ENCODE results near the gene TSPAN32. TPM values are rescaled to one million over a fixed set of nuclear protein-coding genes. Genes with fewer than 3 reads are reported as not detected.

TSPAN32 gene
- total RNA-seq, 1 experiment from 2014 or later, result not detected

DNA sequence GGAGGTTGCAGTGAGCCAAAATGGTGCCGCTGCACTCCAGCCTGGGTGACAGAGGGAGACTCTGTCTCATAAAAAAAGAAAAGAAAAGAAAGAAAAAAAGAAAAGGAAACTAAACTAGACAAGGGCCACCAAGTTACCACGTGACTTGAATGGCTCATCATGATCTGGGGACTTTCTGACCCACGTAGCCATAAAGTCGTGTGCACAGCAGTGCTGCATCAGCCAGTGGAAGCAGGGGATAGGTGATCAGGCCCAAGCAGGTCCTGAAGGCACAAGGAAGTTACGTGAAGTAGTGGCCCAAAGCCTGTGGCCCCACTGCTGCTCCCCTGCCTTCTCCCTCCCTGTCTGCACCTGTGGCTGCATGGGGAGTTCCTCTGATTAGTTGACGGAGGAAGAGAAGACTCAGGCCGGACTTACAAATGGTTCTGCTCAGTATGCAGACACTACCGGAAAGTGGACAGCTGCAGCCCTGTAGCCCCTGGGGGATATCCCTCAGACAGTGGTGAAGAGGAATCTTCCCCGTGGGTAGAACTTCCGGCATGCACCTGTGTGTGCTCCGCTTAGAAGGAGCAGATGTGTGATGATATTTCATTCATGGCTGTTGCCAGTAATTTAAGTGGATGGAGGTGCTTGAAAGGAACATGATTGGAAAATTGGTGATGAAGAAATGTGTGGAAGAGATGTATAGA, 57.1 kb downstream of the TSPAN32 start:
- H3K4me3 ChIP-seq (ENCODE audit: low read depth, low read length, poor library complexity, severe bottlenecking), result no peak overlapping the region
- TF ChIP-seq, protein P1, sequence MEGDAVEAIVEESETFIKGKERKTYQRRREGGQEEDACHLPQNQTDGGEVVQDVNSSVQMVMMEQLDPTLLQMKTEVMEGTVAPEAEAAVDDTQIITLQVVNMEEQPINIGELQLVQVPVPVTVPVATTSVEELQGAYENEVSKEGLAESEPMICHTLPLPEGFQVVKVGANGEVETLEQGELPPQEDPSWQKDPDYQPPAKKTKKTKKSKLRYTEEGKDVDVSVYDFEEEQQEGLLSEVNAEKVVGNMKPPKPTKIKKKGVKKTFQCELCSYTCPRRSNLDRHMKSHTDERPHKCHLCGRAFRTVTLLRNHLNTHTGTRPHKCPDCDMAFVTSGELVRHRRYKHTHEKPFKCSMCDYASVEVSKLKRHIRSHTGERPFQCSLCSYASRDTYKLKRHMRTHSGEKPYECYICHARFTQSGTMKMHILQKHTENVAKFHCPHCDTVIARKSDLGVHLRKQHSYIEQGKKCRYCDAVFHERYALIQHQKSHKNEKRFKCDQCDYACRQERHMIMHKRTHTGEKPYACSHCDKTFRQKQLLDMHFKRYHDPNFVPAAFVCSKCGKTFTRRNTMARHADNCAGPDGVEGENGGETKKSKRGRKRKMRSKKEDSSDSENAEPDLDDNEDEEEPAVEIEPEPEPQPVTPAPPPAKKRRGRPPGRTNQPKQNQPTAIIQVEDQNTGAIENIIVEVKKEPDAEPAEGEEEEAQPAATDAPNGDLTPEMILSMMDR (conservative IDR thresholded peaks at IDR 0.05; ENCODE audit: low read depth, low read length), result no peak
- no peak for TF ChIP-seq EZH2 (IDR thresholded peaks at IDR 0.05; ENCODE audit: borderline replicate concordance, low read depth, low read length, poor library complexity, severe bottlenecking)
- H3K9me3 ChIP-seq (ENCODE audit: low read depth, low read length, poor library complexity, severe bottlenecking), result no peaks in the 10 kb centered on the region
- POLR2A ChIA-PET (ENCODE audit: low non-redundant PET), result no interaction called here
- intact Hi-C loops (cut with micrococcal nuclease; ENCODE audit: unreplicated experiment), result no loop called here
- DNase-seq (ENCODE audit: low spot score), result no peak
- no TSS peak for BruUV-seq (replicated peaks)
- H3K27ac ChIP-seq (ENCODE audit: low read depth, low read length, poor library complexity, severe bottlenecking), result no peak overlapping the region
- no peaks in the 10 kb centered on the region for H3K27me3 ChIP-seq (replicated peaks; ENCODE audit: insufficient read depth, low read depth, low read length, poor library complexity)
- no peaks in the 10 kb centered on the region for H3K36me3 ChIP-seq (ENCODE audit: insufficient read depth, low read length, poor library complexity, severe bottlenecking)
- no peaks in the 10 kb centered on the region for H3K4me1 ChIP-seq (ENCODE audit: insufficient read depth, low read length, poor library complexity, severe bottlenecking)
- CTCF ChIA-PET, result no interaction called here

DNA sequence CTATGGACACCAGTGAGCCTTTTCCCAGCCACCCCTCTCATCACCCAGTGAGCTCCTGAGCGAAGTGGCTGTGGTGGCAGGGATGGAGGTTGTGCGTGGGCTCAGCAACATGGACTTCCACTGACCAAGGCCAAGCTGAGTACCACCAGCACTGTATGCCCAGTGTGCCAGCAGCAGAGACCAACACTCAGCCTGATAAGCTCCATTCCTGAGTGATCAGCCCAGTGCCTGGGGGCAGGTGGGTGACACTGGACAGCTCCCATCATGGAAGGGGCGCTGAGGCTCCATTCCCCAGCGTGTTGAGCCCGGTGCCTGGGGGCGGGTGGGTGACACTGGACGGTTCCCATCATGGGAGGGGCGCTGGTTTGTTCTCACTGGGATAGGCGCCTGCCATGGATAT, 57.7 kb downstream of the TSPAN32 start:
- no TSS peak for BruUV-seq (replicated peaks)
- no peak for DNase-seq (ENCODE audit: low spot score)
- Histone ChIP-seq H3K4me3 (ENCODE audit: low read depth, low read length, poor library complexity, severe bottlenecking) (no peak overlapping the region), H3K27ac (ENCODE audit: low read depth, low read length, poor library complexity, severe bottlenecking) (no peak overlapping the region), H3K36me3 (ENCODE audit: insufficient read depth, low read length, poor library complexity, severe bottlenecking) (no peaks in the 10 kb centered on the region), H3K9me3 (ENCODE audit: low read depth, low read length, poor library complexity, severe bottlenecking) (no peaks in the 10 kb centered on the region), H3K27me3 (replicated peaks; ENCODE audit: insufficient read depth, low read depth, low read length, poor library complexity) (no peaks in the 10 kb centered on the region), H3K4me1 (ENCODE audit: insufficient read depth, low read length, poor library complexity, severe bottlenecking) (no peaks in the 10 kb centered on the region)
- CTCF ChIA-PET, result no interaction called here
- TF ChIP-seq, protein P1 (conservative IDR thresholded peaks at IDR 0.05; ENCODE audit: low read depth, low read length), result no peak
- no peak for TF ChIP-seq EZH2 (IDR thresholded peaks at IDR 0.05; ENCODE audit: borderline replicate concordance, low read depth, low read length, poor library complexity, severe bottlenecking)
- intact Hi-C loops (cut with micrococcal nuclease; ENCODE audit: unreplicated experiment), result no loop called here
- POLR2A ChIA-PET (ENCODE audit: low non-redundant PET), result no interaction called here

DNA sequence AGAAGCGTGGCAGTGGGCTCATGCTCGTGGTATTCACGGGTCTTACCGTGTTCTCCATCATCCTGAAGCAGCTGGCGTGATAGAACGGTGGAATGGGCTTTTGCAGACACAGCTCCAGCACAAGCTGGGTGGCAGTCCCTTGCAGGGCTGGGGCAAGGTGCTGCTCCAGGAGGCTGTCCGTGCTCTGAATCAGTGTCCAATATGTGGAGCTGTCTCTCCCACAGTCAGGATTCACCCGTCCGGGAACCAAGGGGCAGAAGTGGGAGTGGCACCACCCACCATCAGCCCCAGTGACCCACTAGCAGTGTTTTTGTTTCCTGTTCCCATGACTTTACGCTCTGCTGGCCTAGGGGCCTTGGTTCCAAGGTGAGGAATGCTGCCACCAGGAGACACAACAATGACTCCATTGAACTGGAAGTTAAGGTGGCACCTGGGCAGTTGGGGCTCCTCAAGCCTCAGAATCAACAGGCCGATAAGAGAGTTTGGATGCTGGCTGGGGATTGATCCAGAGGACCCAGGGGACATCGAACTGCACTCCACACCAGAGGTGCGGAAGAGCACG, 58.3 kb downstream of the TSPAN32 start:
- Histone ChIP-seq H3K27ac (ENCODE audit: low read depth, low read length, poor library complexity, severe bottlenecking) (no peak overlapping the region), H3K9me3 (ENCODE audit: low read depth, low read length, poor library complexity, severe bottlenecking) (no peaks in the 10 kb centered on the region), H3K4me3 (ENCODE audit: low read depth, low read length, poor library complexity, severe bottlenecking) (no peak overlapping the region), H3K27me3 (replicated peaks; ENCODE audit: insufficient read depth, low read depth, low read length, poor library complexity) (no peaks in the 10 kb centered on the region), H3K4me1 (ENCODE audit: insufficient read depth, low read length, poor library complexity, severe bottlenecking) (no peaks in the 10 kb centered on the region), H3K36me3 (ENCODE audit: insufficient read depth, low read length, poor library complexity, severe bottlenecking) (no peaks in the 10 kb centered on the region)
- ChIA-PET POLR2A (ENCODE audit: low non-redundant PET) (no interaction called here), CTCF (no interaction called here)
- TF ChIP-seq, protein P1 (conservative IDR thresholded peaks at IDR 0.05; ENCODE audit: low read depth, low read length), result no peak
- TF ChIP-seq EZH2 (IDR thresholded peaks at IDR 0.05; ENCODE audit: borderline replicate concordance, low read depth, low read length, poor library complexity, severe bottlenecking), result no peak
- intact Hi-C loops (cut with micrococcal nuclease; ENCODE audit: unreplicated experiment), result no loop called here
- no TSS peak for BruUV-seq (replicated peaks)
- DNase-seq (ENCODE audit: low spot score), result no peak

Measured in A673 (cell line).